ENCODE results near the gene CDC14A.
"Not testable (repeated sequence)": the region's sequence is repeated elsewhere in the genome, so short reads cannot be mapped to it uniquely, and the experiment has no call there.

CDC14A gene

GRCh38 chr1:100363831-100364230 lies 11.5 kb downstream of the CDC14A start:
- no peak for FAIRE-seq

DNA sequence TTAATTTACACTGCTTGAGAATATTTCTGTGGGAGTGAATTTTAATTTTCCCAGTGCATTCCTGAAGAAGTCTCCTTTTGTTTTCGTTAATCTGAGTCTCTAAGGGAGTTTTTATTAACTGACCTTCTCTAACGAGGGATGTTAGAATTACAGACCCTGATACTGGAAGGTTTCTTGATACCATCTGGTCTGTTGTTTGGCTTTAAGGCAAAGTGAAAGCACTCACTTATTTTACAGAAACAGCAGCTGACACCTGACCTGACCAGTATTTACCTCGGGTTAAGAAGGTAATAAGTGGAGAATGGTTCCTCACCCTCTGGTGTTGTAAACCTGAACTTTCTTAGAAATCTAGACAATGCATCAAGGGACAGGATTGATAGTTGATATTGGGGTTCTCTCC lies 12.4 kb downstream of the CDC14A start:
- FAIRE-seq, result no peak

DNA sequence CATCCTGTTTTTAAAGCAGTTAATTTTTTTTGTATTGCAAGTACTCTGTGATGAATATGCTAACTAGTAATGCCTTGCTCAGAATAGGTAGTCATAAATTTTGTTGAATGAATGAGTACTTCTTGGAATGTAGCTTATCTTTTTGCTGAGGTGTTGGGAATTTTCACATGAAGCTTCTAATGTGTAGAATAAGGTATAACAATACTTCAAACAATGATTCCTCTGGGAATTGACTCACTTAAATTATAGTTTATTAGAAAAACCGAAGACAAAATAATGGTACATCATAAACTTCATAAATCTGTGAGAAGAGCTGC lies 13.9 kb downstream of the CDC14A start:
- FAIRE-seq, result no peak

- not testable (repeated sequence) for FAIRE-seq
Observed at GRCh38 chr1:100369339-100369738, 17.0 kb downstream of the CDC14A start.

DNA sequence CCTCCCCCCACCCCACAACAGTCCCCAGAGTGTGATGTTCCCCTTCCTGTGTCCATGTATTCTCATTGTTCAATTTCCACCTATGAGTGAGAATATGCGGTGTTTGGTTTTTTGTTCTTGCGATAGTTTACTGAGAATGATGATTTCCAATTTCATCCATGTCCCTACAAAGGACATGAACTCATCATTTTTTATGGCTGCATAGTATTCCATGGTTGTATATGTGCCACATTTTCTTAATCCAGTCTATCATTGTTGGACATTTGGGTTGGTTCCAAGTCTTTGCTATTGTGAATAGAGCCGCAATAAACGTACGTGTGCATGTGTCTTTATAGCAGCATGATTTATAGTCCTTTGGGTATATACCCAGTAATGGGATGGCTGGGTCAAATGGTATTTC lies 21.6 kb downstream of the CDC14A start:
- FAIRE-seq, result not testable (repeated sequence)

DNA sequence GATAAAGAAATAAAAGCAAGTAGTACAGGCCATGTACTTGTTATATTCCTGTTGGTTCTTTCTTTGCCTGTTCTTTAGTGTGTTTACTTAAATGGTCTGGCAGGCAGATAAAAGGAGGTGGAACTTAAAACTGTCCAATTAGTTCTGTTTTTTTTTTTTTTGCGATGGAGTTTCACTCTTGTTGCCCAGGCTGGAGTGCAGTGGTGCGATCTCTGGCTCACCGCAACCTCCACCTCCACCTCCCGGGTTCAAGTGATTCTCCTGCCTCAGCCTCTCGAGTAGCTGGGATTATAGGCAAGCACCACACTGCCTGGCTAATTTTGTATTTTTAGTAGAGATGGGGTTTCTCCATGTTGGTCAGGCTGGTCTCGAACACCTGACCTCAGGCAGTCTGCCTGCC lies 24.6 kb downstream of the CDC14A start:
- not testable (repeated sequence) for FAIRE-seq

GRCh38 chr1:100377590-100378361 lies 25.5 kb downstream of the CDC14A start:
- FAIRE-seq, result no peak

GRCh38 chr1:100378956-100379355 lies 26.6 kb downstream of the CDC14A start:
- FAIRE-seq, result no peak

DNA sequence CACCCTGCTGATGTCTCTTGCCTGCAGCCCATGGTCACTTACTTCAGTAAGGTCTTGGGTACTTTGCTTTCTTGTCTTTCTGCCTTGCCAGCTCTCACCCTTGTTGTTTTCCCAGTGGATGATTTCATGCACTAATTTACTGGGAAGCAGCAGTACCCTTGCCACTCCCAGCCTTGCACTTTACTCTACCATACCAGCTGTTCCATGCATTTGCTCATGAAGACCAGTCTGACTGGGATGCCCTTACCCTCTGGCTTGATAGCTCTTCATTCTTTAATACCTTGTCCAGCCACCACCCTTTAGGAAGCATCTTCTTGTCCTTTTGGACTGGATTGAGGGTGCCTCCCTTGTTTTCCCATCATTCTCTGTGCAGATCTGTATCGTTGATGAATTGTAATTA lies 28.3 kb downstream of the CDC14A start:
- FAIRE-seq, result no peak

DNA sequence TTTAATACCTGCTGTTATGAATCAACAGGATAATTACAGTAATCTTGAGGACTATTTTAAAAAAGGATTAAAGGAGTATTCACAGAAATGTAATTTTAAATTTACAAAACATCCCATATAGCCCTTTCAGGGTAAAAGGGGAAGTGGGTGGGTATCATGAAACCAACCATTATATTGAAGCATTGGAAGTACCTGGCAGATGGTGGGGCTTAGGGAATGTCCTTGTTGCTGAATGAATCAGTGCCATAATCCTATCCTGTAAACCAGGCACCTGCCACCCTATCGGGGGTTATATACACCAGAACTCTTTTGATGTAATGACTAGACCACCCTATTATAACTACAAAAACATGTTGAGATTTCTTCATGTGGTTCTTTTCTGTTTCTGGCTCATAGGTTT lies 30.4 kb downstream of the CDC14A start:
- FAIRE-seq, result no peak

DNA sequence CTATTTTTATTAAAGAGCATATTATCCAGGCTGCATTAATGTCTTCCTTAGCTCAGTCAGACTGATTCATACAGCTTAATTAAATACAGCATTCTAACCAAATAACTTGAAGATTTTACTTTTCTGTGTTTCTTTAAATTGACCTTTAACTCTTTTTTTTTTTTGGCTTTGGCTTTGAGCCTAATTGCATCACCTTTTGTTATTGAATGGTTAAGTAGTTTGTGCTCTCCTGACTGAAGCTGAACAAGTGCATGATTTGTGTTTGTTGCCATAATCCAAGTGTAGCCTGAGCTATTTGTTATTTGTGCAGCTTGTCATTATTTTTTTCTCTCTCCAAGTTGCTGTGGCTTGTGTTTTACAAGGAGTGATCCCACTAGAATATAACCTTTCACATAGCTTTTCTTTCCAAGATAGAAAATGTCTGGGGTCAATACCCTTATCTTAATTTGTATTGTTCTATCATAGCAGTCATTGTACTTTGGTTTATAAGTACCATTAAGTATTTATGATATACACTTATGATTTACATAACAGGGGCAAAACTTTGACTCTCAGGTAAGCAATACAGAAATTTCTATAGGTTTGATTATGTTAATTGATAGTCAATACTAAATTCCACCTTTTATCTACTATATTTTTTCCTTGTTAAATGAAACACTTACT lies 31.6 kb downstream of the CDC14A start:
- FAIRE-seq, result no peak

- FAIRE-seq, result no peak
Observed at GRCh38 chr1:100387209-100387608, 34.9 kb downstream of the CDC14A start.

- peak; percentile 41 for FAIRE-seq
Observed at GRCh38 chr1:100387657-100388350, 35.5 kb downstream of the CDC14A start.

DNA sequence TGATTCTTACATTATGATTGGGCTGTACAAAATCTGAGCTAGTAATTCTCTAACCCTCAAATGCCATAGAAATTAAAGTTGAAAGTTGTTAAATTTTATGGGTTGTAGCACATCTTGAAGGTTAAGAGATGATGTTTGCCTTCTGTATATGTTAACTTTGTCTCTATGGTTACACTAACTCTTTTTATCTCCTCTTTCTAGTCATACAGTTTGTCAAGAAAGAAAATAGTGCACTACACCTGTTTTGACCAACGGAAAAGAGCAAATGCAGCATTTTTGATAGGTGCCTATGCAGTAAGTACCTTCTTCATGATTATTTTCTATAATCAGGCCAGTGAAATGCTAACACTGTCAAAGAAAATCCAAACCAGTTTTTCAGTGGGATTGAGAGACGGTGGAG lies 38.2 kb downstream of the CDC14A start:
- FAIRE-seq, result no peak

GRCh38 chr1:100391675-100392074 lies 39.4 kb downstream of the CDC14A start:
- FAIRE-seq, result no peak

GRCh38 chr1:100392756-100393155 lies 40.5 kb downstream of the CDC14A start:
- FAIRE-seq, result no peak

DNA sequence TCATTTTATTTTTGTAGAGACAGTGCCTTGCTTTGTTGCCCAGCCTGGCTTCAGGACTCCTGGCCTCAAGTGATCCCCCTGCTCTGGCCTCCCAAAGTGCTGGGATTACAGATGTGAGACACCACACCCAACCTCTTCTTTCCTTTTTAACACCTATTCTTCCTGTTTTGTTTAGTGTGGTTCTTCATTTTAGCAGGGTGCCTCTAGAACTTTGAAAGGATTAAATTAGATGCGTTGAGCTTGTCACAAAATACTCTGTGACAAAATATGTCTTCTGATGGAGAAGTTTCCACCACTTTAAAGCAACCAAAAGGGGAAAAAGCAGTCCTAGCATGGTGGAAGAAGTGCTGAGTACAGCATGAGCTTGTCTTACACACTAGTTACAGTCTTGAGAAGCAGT lies 42.0 kb downstream of the CDC14A start:
- no peak for FAIRE-seq

DNA sequence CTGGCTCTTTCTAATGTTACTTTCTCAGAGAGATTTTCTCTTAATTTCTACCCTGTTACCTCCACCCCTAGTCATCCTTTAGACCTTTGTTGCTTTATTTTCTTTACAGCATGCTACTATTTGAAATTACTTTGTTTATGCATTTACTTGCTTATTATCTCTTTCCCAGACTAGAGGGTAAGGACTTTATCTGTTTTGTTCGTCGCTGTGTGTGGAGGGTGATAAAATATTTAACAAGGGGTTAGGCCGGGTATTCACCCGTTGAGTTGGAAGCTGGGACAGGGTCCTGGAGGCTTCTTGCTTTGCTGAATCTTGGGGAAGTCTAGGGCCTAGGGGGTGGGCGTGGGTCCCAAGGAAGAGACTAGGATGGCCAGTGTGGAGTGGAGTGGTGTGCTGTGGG lies 43.6 kb downstream of the CDC14A start:
- no peak for FAIRE-seq

DNA sequence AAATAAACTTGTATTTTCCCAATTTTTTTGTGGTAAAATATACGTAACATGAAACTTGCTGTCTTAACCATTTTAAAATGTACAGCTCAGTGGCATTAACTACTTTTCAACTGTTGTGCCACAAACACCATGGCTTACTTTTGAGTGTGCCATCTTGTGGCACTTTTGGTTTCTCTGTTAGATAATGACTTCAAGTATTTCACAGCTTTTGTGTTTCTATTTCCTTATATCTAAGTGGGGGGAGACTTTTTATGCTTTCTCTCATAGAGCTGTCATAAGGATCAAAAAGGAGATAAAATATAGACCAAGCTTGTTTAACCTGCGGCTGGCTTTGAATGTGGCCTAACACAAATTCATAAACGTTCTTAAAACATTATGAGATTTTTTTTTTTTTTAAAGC lies 44.3 kb downstream of the CDC14A start:
- FAIRE-seq, result no peak

- FAIRE-seq, result no peak
Observed at GRCh38 chr1:100397681-100398080, 45.4 kb downstream of the CDC14A start.

GRCh38 chr1:100398648-100399047 lies 46.3 kb downstream of the CDC14A start:
- peak; percentile 23 for FAIRE-seq

DNA sequence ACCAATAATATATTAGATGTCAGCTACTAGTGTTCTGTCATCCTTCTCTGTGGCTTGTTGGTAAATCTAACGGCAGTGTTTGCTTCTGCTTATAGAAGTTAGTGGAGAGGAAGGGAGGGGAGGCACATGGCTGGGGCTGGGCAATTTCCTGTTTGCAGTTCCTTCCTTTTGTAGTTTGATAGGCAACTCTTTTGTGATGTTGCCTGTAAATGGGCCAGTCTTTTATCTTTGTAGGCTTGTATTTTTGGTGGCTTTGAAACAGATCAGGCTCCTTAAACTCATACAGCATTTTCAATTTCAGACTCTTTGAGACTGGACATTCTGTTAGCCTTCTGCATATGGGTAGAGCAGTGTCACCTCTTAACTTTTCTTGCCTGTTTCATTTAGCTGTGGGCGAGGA lies 48.1 kb downstream of the CDC14A start:
- FAIRE-seq, result no peak

DNA sequence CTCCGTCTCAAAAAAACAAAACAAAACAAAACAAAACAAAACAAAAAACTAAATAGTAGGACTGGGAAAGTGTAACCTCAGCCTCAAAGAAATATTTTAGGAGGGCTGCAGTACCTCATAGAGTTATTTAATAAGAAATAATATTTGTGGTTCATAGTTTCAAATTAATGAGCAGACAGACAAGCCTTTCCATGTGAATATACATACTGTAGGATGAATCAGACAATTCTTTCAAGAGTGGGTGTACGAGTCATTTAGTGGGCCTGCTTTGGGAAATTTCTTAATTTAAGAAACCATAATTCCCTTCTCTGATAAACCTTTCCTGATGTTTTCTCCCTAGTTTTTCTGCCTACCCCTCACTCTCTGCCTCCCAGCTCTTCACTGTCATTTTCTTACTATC lies 52.5 kb downstream of the CDC14A start:
- FAIRE-seq, result no peak

GRCh38 chr1:100405902-100406301 lies 53.6 kb downstream of the CDC14A start:
- not testable (repeated sequence) for FAIRE-seq
